Measurements from ENCODE around the gene BCL6B.

BCL6B gene

DNA sequence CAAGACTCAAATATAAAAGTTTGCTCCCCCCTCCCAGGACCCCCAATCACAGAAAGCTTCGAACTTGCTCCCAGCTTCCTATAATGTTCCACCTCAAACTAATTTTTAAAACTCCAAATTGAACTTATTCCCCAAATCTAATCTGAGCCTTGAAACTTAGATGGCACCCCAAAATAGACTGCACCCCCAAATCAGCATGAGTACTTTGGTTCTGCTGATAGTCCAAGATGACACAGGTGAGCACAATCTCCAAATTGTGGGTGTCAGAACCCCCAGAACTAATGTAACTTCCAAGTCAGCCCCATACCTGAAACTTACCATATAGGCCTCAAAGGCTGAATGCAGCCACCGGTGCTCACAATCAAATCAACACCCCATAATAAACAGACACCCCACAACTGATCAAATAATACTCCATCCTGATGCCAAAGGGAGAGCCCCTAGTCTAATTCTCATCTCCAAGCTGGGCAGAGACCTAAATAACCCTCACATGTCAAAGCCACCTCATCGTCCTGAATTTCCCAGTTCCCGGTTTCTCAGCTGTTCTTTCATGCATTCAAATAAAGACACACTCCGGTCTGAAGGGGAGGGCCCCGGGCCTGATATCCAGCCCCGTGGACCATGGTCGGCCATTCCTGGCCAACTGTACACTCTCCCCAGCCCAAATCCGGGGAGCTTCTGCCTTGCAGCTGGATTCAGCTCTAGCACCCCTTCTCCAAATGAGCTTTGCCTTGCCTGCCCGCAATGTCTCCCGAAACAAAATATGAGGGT is 1.8 kb upstream of the BCL6B start:
- no peak for DNase-seq
- POLR2A ChIA-PET, result interaction anchor here (1.1 to 3.3 kb wide), 6 partner anchors 9 to 107 kb away, joined by 3 to 17 read pairs (median 10); partner anchors contain the start of genes RNASEK, SLC16A11 and SLC16A13
- peaks cover 0 to 3% (median 0%) of the 10 kb centered on the region in 5 experiments for H3K27me3 ChIP-seq (replicated peaks in 2 of 5; ENCODE audit: control insufficient read depth in 4 of 5, insufficient read depth in 5 of 5, low read length in 4 of 5)
- peaks cover 0 to 12% (median 5%) of the 10 kb centered on the region in 4 experiments for H3K36me3 ChIP-seq (ENCODE audit: control insufficient read depth in 4 of 4, insufficient read depth in 4 of 4, low read length in 3 of 4)
- H3K4me3 ChIP-seq (ENCODE audit: control insufficient read depth in 1 of 7, extremely low read depth in 1 of 7, insufficient read depth in 4 of 7, low read depth in 2 of 7, low read length in 6 of 7), result peak overlapping the region in 1 of 7 experiments; percentile 74
- peaks cover 6 to 69% (median 52%) of the 10 kb centered on the region in 4 experiments for H3K4me1 ChIP-seq (ENCODE audit: control extremely low read depth in 1 of 4, control insufficient read depth in 4 of 4, insufficient read depth in 4 of 4, low read length in 3 of 4)
- WGBS (ENCODE audit: insufficient coverage), result 83% methylated on average over 11 of the region's 11 CpGs
- H3K9me3 ChIP-seq (ENCODE audit: control extremely low read depth in 1 of 5, control insufficient read depth in 4 of 5, insufficient read depth in 2 of 5, low read depth in 1 of 5, low read length in 4 of 5), result no peaks in the 10 kb centered on the region
- CTCF ChIA-PET, result interaction anchor here (0.6 to 8.8 kb wide), 23 partner anchors 9 to 177 kb away, joined by 3 to 76 read pairs (median 4); partner anchors contain the start of genes RNASEK, SLC16A11 and SLC16A13
- H3K27ac ChIP-seq (ENCODE audit: insufficient read depth in 1 of 2, low read depth in 1 of 2, low read length in 2 of 2, poor library complexity in 1 of 2, severe bottlenecking in 2 of 2), result no peak overlapping the region

DNA sequence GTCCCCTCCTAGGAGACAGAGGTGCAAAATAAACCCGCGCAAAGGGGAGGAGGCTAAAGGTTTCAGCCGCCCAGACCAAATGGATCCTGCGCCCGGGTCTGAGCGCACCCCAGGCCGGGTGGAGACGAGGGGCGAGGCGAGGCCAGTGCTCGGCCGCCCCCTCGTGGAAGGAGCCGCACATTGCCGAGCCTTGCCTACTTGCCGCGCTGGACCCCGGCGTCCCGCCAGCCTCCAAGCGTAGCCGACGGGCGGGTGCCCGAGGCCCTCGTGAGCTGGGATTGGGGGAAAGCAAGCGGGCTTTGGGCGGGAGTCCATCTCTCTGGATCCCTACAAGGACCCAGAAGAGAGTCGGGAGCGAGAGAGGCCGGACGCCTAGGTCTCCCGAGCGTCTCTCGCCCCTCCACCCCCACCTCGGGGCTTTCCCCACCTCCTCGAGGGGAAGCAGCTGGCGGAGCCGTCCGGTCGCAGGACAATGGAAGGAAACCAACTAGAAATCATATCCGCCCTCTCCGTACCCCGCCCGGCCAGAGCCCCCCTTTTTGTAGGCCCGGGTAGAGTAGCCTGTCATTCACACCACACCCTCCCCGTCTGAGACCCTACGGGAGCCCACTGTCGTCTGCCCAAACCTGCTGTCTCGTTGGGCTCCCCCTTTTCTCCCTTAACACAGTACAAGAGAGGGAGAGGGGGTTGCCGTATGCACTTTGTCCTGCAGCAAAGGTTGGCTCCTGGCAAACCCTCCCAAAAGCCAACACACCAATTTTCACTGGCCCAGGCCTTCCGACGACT is 664 bp upstream of the BCL6B start:
- DNase-seq, result peak; percentile 74 to 95 (median 95)
- POLR2A ChIA-PET, result interaction anchor here (0.7 to 3.3 kb wide), 8 partner anchors 10 to 179 kb away, joined by 3 to 17 read pairs (median 6); partner anchors contain the start of genes RNASEK, SLC16A11 and SLC16A13
- WGBS (ENCODE audit: insufficient coverage), result under 1% methylated on average over 47 of the region's 53 CpGs

DNA sequence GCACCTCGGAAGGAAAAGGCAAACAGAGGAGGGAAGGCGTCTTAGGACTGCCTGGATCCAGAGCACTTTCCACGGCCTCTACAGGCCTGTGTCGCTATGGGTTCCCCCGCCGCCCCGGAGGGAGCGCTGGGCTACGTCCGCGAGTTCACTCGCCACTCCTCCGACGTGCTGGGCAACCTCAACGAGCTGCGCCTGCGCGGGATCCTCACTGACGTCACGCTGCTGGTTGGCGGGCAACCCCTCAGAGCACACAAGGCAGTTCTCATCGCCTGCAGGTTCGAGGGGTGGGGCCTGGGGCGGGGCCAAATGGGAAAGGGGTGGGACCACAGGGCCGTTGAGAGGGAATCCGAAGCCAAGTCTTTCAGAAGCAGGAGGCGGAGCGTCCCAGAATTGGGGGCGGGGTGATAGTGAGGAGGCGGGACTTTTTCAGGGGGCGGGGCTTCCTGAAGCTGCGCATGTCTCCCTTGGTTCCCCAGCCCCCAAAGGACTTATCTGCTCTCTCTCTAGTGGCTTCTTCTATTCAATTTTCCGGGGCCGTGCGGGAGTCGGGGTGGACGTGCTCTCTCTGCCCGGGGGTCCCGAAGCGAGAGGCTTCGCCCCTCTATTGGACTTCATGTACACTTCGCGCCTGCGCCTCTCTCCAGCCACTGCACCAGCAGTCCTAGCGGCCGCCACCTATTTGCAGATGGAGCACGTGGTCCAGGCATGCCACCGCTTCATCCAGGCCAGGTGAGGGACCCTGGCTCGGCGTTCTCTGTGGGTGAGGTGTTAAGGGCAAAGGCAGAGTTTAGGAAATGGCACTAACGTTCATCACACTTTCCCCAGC is 939 bp downstream of the BCL6B start:
- ChIA-PET POLR2A (interaction anchor here (0.6 to 1.1 kb wide), 4 partner anchors 9 to 150 kb away, joined by 3 to 6 read pairs (median 4); partner anchors contain the start of gene SLC16A13), CTCF (interaction anchor here (1.1 to 8.8 kb wide), 6 partner anchors 12 to 155 kb away, joined by 3 to 76 read pairs (median 22); partner anchors contain the start of gene SLC16A13)
- WGBS (ENCODE audit: insufficient coverage), result 43% methylated on average over 45 of the region's 51 CpGs
- Histone ChIP-seq H3K9me3 (ENCODE audit: control extremely low read depth in 1 of 5, control insufficient read depth in 4 of 5, insufficient read depth in 2 of 5, low read depth in 1 of 5, low read length in 4 of 5) (no peaks in the 10 kb centered on the region), H3K27ac (ENCODE audit: insufficient read depth in 1 of 2, low read depth in 1 of 2, low read length in 2 of 2, poor library complexity in 1 of 2, severe bottlenecking in 2 of 2) (no peak overlapping the region), H3K4me3 (ENCODE audit: control insufficient read depth in 1 of 7, extremely low read depth in 1 of 7, insufficient read depth in 4 of 7, low read depth in 2 of 7, low read length in 6 of 7) (peak overlapping the region in 5 of 7 experiments; percentile 34 to 74 (median 57)), H3K4me1 (ENCODE audit: control extremely low read depth in 1 of 4, control insufficient read depth in 4 of 4, insufficient read depth in 4 of 4, low read length in 3 of 4) (peaks cover 3 to 46% (median 27%) of the 10 kb centered on the region in 4 experiments), H3K36me3 (ENCODE audit: control insufficient read depth in 4 of 4, insufficient read depth in 4 of 4, low read length in 3 of 4) (no peaks in the 10 kb centered on the region), H3K27me3 (replicated peaks in 2 of 5; ENCODE audit: control insufficient read depth in 4 of 5, insufficient read depth in 5 of 5, low read length in 4 of 5) (peaks cover 0 to 3% (median 0%) of the 10 kb centered on the region in 5 experiments)
- DNase-seq, result peak; percentile 93 to 96 (median 96)

More for the DNA sequence above, 664 bp upstream of the BCL6B start:
- peaks cover 0 to 3% (median 0%) of the 10 kb centered on the region in 5 experiments for H3K27me3 ChIP-seq (replicated peaks in 2 of 5; ENCODE audit: control insufficient read depth in 4 of 5, insufficient read depth in 5 of 5, low read length in 4 of 5)
- peaks cover 0 to 4% (median 2%) of the 10 kb centered on the region in 4 experiments for H3K36me3 ChIP-seq (ENCODE audit: control insufficient read depth in 4 of 4, insufficient read depth in 4 of 4, low read length in 3 of 4)
- peak overlapping the region; percentile 2 to 74 (median 45) for H3K4me3 ChIP-seq (ENCODE audit: control insufficient read depth in 1 of 7, extremely low read depth in 1 of 7, insufficient read depth in 4 of 7, low read depth in 2 of 7, low read length in 6 of 7)
- CTCF ChIA-PET, result interaction anchor here (0.6 to 8.8 kb wide), 22 partner anchors 8 to 267 kb away, joined by 3 to 76 read pairs (median 4); partner anchors contain the start of genes RNASEK and SLC16A13
- no peaks in the 10 kb centered on the region for H3K9me3 ChIP-seq (ENCODE audit: control extremely low read depth in 1 of 5, control insufficient read depth in 4 of 5, insufficient read depth in 2 of 5, low read depth in 1 of 5, low read length in 4 of 5)
- peaks cover 3 to 58% (median 41%) of the 10 kb centered on the region in 4 experiments for H3K4me1 ChIP-seq (ENCODE audit: control extremely low read depth in 1 of 4, control insufficient read depth in 4 of 4, insufficient read depth in 4 of 4, low read length in 3 of 4)
- H3K27ac ChIP-seq (ENCODE audit: insufficient read depth in 1 of 2, low read depth in 1 of 2, low read length in 2 of 2, poor library complexity in 1 of 2, severe bottlenecking in 2 of 2), result peak overlapping the region in 1 of 2 experiments; percentile 25

DNA sequence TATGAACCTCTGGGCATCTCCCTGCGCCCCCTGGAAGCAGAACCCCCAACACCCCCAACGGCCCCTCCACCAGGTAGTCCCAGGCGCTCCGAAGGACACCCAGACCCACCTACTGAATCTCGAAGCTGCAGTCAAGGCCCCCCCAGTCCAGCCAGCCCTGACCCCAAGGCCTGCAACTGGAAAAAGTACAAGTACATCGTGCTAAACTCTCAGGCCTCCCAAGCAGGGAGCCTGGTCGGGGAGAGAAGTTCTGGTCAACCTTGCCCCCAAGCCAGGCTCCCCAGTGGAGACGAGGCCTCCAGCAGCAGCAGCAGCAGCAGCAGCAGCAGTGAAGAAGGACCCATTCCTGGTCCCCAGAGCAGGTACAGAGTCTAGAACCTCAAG is 1.5 kb downstream of the BCL6B start:
- peaks cover 5 to 49% (median 33%) of the 10 kb centered on the region in 4 experiments for H3K4me1 ChIP-seq (ENCODE audit: control extremely low read depth in 1 of 4, control insufficient read depth in 4 of 4, insufficient read depth in 4 of 4, low read length in 3 of 4)
- no peak for DNase-seq
- H3K36me3 ChIP-seq (ENCODE audit: control insufficient read depth in 4 of 4, insufficient read depth in 4 of 4, low read length in 3 of 4), result no peaks in the 10 kb centered on the region
- ChIA-PET CTCF (interaction anchor here (1.0 to 8.8 kb wide), 5 partner anchors 11 to 156 kb away, joined by 3 to 76 read pairs (median 6); partner anchors contain the start of genes SLC16A11 and SLC16A13), POLR2A (interaction anchor here (1.1 kb wide), 1 partner anchor 11 kb away, joined by 3 read pairs; the partner anchor contains the start of gene SLC16A13)
- H3K9me3 ChIP-seq (ENCODE audit: control extremely low read depth in 1 of 5, control insufficient read depth in 4 of 5, insufficient read depth in 2 of 5, low read depth in 1 of 5, low read length in 4 of 5), result no peaks in the 10 kb centered on the region
- no peak overlapping the region for H3K4me3 ChIP-seq (ENCODE audit: control insufficient read depth in 1 of 7, extremely low read depth in 1 of 7, insufficient read depth in 4 of 7, low read depth in 2 of 7, low read length in 6 of 7)
- peaks cover 0 to 3% (median 0%) of the 10 kb centered on the region in 5 experiments for H3K27me3 ChIP-seq (replicated peaks in 2 of 5; ENCODE audit: control insufficient read depth in 4 of 5, insufficient read depth in 5 of 5, low read length in 4 of 5)
- 91% methylated on average over 6 of the region's 8 CpGs for whole genome bisulfite sequencing (ENCODE audit: insufficient coverage)
- H3K27ac ChIP-seq (ENCODE audit: insufficient read depth in 1 of 2, low read depth in 1 of 2, low read length in 2 of 2, poor library complexity in 1 of 2, severe bottlenecking in 2 of 2), result no peak overlapping the region

DNA sequence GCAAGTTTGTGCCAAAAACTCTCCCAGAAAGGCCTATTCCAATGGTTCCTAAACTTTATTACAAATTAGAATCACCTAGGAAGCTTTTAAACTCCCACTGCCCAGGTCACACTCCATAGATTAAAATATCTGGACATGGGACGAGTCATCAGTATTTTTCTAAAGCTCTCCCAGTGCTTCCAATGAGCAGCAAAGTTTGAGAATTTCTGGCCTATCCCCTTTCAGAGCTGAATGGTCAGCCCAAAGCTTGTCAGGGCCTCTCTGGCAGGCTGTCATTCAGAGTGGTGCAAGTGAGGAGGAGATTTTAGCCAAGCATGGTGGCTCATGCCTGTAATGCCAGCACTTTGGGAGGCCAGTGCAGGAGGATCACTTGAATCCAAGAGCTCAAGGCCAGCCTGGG is 2.4 kb downstream of the BCL6B start:
- peaks cover 7 to 50% (median 37%) of the 10 kb centered on the region in 4 experiments for H3K4me1 ChIP-seq (ENCODE audit: control extremely low read depth in 1 of 4, control insufficient read depth in 4 of 4, insufficient read depth in 4 of 4, low read length in 3 of 4)
- H3K27me3 ChIP-seq (replicated peaks in 2 of 5; ENCODE audit: control insufficient read depth in 4 of 5, insufficient read depth in 5 of 5, low read length in 4 of 5), result peaks cover 0 to 3% (median 0%) of the 10 kb centered on the region in 5 experiments
- ChIA-PET POLR2A (interaction anchor here (1.1 kb wide), 1 partner anchor 10 kb away, joined by 3 read pairs; the partner anchor contains the start of gene SLC16A13), CTCF (interaction anchor here (1.0 to 8.8 kb wide), 6 partner anchors 10 to 21 kb away, joined by 3 to 76 read pairs (median 6); partner anchors contain the start of genes SLC16A11 and SLC16A13)
- H3K9me3 ChIP-seq (ENCODE audit: control extremely low read depth in 1 of 5, control insufficient read depth in 4 of 5, insufficient read depth in 2 of 5, low read depth in 1 of 5, low read length in 4 of 5), result no peaks in the 10 kb centered on the region
- no peak overlapping the region for H3K27ac ChIP-seq (ENCODE audit: insufficient read depth in 1 of 2, low read depth in 1 of 2, low read length in 2 of 2, poor library complexity in 1 of 2, severe bottlenecking in 2 of 2)
- no peaks in the 10 kb centered on the region for H3K36me3 ChIP-seq (ENCODE audit: control insufficient read depth in 4 of 4, insufficient read depth in 4 of 4, low read length in 3 of 4)
- H3K4me3 ChIP-seq (ENCODE audit: control insufficient read depth in 1 of 7, extremely low read depth in 1 of 7, insufficient read depth in 4 of 7, low read depth in 2 of 7, low read length in 6 of 7), result no peak overlapping the region
- no peak for DNase-seq
- 100% methylated on average over 1 of the region's 1 CpG for WGBS (ENCODE audit: insufficient coverage)
